Activated CD8-positive, alpha-beta T cell treated with anti-CD3 and anti-CD28 coated beads for 36 hours (primary cell): Measurements from ENCODE around the gene TBL1XR1. TPM values are rescaled to one million over a fixed set of nuclear protein-coding genes. Genes with fewer than 3 reads are reported as not detected.

Experiments used
- ATAC-seq: fragments of 200-7000 bp; cut with Tn5 transposase; one replicate; pipeline ENCODE4 v1.10.0; 2021; ENCODE audit warnings: mild to moderate bottlenecking, moderate library complexity
- CTCF ChIA-PET: fragments of 350-600 bp; sonication (Branson Sonifier 250); formaldehyde crosslinking; loops from one replicate; lab custom pipeline; 2021; ENCODE audit warnings: antibody characterized with exemption; lab: Charles Lee
- POLR2A ChIA-PET: fragments of 350-600 bp; sonication (Branson Sonifier 250); formaldehyde crosslinking; loops from one replicate; lab custom pipeline; 2021; ENCODE audit warnings: antibody characterized with exemption; lab: Charles Lee
- DNase-seq: peaks from one replicate; pipeline ENCODE4 v3.0.0-alpha.2; 2020
- H3K27ac Mint-ChIP-seq: one replicate; pipeline ENCODE4 v1.8.0; 2021; ENCODE audit warnings: mild to moderate bottlenecking, mixed read lengths
- H3K27me3 Mint-ChIP-seq: one replicate; pipeline ENCODE4 v1.8.0; 2021; ENCODE audit warnings: mixed read lengths
- H3K36me3 Mint-ChIP-seq: one replicate; pipeline ENCODE4 v1.8.0; 2021; ENCODE audit warnings: low read depth, mixed read lengths
- H3K4me1 Mint-ChIP-seq: one replicate; pipeline ENCODE4 v1.8.0; 2021; ENCODE audit warnings: low read depth, mixed read lengths
- H3K4me3 Mint-ChIP-seq: one replicate; pipeline ENCODE4 v1.8.0; 2021; ENCODE audit warnings: mild to moderate bottlenecking, moderate library complexity, mixed read lengths
- H3K9me3 Mint-ChIP-seq: one replicate; pipeline ENCODE4 v1.8.0; 2021; ENCODE audit warnings: mixed read lengths
- CTCF ChIP-seq: fragments of 200-600 bp; IDR thresholded peaks from one replicate; pipeline ENCODE4 v1.8.0; 2022; ENCODE audit warnings: antibody characterized with exemption, mild to moderate bottlenecking
- intact Hi-C: fragments of 100-400 bp; cut with micrococcal nuclease; formaldehyde crosslinking; loops from one replicate; pipeline ENCODE4 v1.10.0; 2022
- total RNA-seq, 2 experiments: library from RNA; stranded (reverse); gene quantifications; one replicate each; pipeline ENCODE4 v1.2.3, GENCODE V29; 2021

The TBL1XR1 gene
- total RNA-seq, 2 experiments from 2014 or later, result 153 to 158 TPM

- CTCF ChIA-PET, result interaction anchor here (1.1 kb wide), 1 partner anchor 10 kb away, joined by 3 read pairs; no protein-coding TSS in a partner anchor
- Mint-ChIP-seq H3K36me3 (peaks cover 2% of the 10 kb centered on the region), H3K4me3 (no peak overlapping the region), H3K9me3 (no peaks in the 10 kb centered on the region), H3K4me1 (peaks cover 71% of the 10 kb centered on the region), H3K27ac (no peak overlapping the region), H3K27me3 (no peaks in the 10 kb centered on the region)
- no peak for TF ChIP-seq CTCF
- POLR2A ChIA-PET, result interaction anchor here (1.7 kb wide), 1 partner anchor 10 kb away, joined by 5 read pairs; no protein-coding TSS in a partner anchor
- intact Hi-C loops, result no loop called here
- ATAC-seq, result no peak
- DNase-seq, result no peak
Measured at GRCh38 chr3:177107461-177108239, 89.6 kb downstream of the TBL1XR1 start.

GRCh38 chr3:177106594-177106993 lies 90.7 kb downstream of the TBL1XR1 start:
- no peak for TF ChIP-seq CTCF
- Mint-ChIP-seq H3K9me3 (no peaks in the 10 kb centered on the region), H3K4me1 (peaks cover 68% of the 10 kb centered on the region), H3K4me3 (no peak overlapping the region), H3K36me3 (peaks cover 8% of the 10 kb centered on the region), H3K27me3 (no peaks in the 10 kb centered on the region), H3K27ac (peak overlapping the region; percentile 44)
- DNase-seq (no peak), ATAC-seq (no peak)
- intact Hi-C loops, result no loop called here
- ChIA-PET CTCF (interaction anchor here (0.9 to 1.2 kb wide), 3 partner anchors 8 to 48 kb away, joined by 3 to 4 read pairs (median 3); no protein-coding TSS in a partner anchor), POLR2A (interaction anchor here (1.7 kb wide), 1 partner anchor 9 kb away, joined by 5 read pairs; no protein-coding TSS in a partner anchor)

- peaks cover 65% of the 10 kb centered on the region for H3K4me1 Mint-ChIP-seq
Measured at GRCh38 chr3:177106184-177106583, 91.1 kb downstream of the TBL1XR1 start.

GRCh38 chr3:177105623-177106022 lies 91.7 kb downstream of the TBL1XR1 start:
- H3K9me3 Mint-ChIP-seq, result no peaks in the 10 kb centered on the region
- no peak overlapping the region for H3K4me3 Mint-ChIP-seq
- intact Hi-C loops, result no loop called here
- ATAC-seq, result no peak
- ChIA-PET CTCF (interaction anchor here (0.7 to 1.5 kb wide), 3 partner anchors 13 to 47 kb away, joined by 3 to 4 read pairs (median 3); no protein-coding TSS in a partner anchor), POLR2A (no interaction called here)
- DNase-seq, result no peak
- H3K4me1 Mint-ChIP-seq, result peaks cover 59% of the 10 kb centered on the region
- no peak for TF ChIP-seq CTCF
- H3K27me3 Mint-ChIP-seq, result no peaks in the 10 kb centered on the region
- H3K27ac Mint-ChIP-seq, result peak overlapping the region; percentile 12
- H3K36me3 Mint-ChIP-seq, result peaks cover 14% of the 10 kb centered on the region

More at GRCh38 chr3:177106184-177106583, 91.1 kb downstream of the TBL1XR1 start:
- ChIA-PET CTCF (interaction anchor here (0.7 to 1.2 kb wide), 4 partner anchors 9 to 48 kb away, joined by 3 to 4 read pairs (median 3); no protein-coding TSS in a partner anchor), POLR2A (no interaction called here)
- H3K9me3 Mint-ChIP-seq, result no peaks in the 10 kb centered on the region
- no peak for ATAC-seq
- H3K27ac Mint-ChIP-seq, result peak overlapping the region; percentile 44
- H3K27me3 Mint-ChIP-seq, result no peaks in the 10 kb centered on the region
- peaks cover 10% of the 10 kb centered on the region for H3K36me3 Mint-ChIP-seq
- DNase-seq, result peak; percentile 26
- intact Hi-C loops, result no loop called here
- no peak overlapping the region for H3K4me3 Mint-ChIP-seq
- TF ChIP-seq CTCF, result no peak
